ENCODE measurements around the gene SDR42E1. TPM values are rescaled to one million over a fixed set of nuclear protein-coding genes. Genes with fewer than 3 reads are reported as not detected.

The SDR42E1 gene
- polyA plus RNA-seq, 1 donor (not counting 4 experiments of a cell fraction or from before 2014, with no cell fraction given) = 20.3 TPM

GRCh38 chr16:82042144-82042543 is 30.9 kb upstream of the SDR42E1 start:
- H3K36me3 ChIP-seq (ENCODE audit: control insufficient read depth in 2 of 2, extremely low read depth in 1 of 2, insufficient read depth in 2 of 2, low read length in 2 of 2) = no peaks in the 10 kb centered on the region
- no peaks in the 10 kb centered on the region for H4K20me1 ChIP-seq (ENCODE audit: control insufficient read depth, extremely low read depth, insufficient read depth, low read length)
- no peak overlapping the region for H3K9ac ChIP-seq (ENCODE audit: control insufficient read depth, extremely low read depth, insufficient read depth, low read length)
- peaks cover 9% of the 10 kb centered on the region for H3K4me1 ChIP-seq (ENCODE audit: control insufficient read depth, extremely low read depth, insufficient read depth, low read length)
- no peak overlapping the region for H3K27ac ChIP-seq (ENCODE audit: control insufficient read depth, insufficient read depth, low read length)
- no peak for TF ChIP-seq CTCF (optimal IDR thresholded peaks at IDR 0.05 in 1 of 3, IDR thresholded peaks at IDR 0.05 in 1 of 3, conservative IDR thresholded peaks at IDR 0.05 in 1 of 3; ENCODE audit: extremely low read depth in 1 of 3, insufficient read depth in 2 of 3, low read length in 3 of 3)
- TF ChIP-seq EZH2 (IDR thresholded peaks at IDR 0.05; ENCODE audit: low read length) = no peak
- no peak overlapping the region for H2AFZ ChIP-seq (ENCODE audit: control insufficient read depth, low read length)
- DNase-seq (ENCODE audit: low read depth, low spot score) (no peak), FAIRE-seq (no peak)
- H3K9me3 ChIP-seq (ENCODE audit: control insufficient read depth, low read depth, low read length) = no peaks in the 10 kb centered on the region
- H3K9me1 ChIP-seq (ENCODE audit: control insufficient read depth, extremely low read depth, insufficient read depth, low read length) = no peaks in the 10 kb centered on the region
- no peak overlapping the region for H3K4me3 ChIP-seq (ENCODE audit: control insufficient read depth in 2 of 3, extremely low read depth in 1 of 3, insufficient read depth in 2 of 3, low read depth in 1 of 3, low read length in 3 of 3)
- dilution Hi-C loops (cut with MboI; ENCODE audit: extremely low pct_ligation_motif_present, low sequenced_read_pairs) = no loop called here
- H3K27me3 ChIP-seq (ENCODE audit: control insufficient read depth, extremely low read depth, insufficient read depth, low read length) = no peaks in the 10 kb centered on the region
- H3K4me2 ChIP-seq (ENCODE audit: control insufficient read depth, extremely low read depth, insufficient read depth, low read depth, low read length) = no peak overlapping the region
- no peaks in the 10 kb centered on the region for H3K79me2 ChIP-seq (ENCODE audit: control insufficient read depth, insufficient read depth, low read length)

- DNase-seq (ENCODE audit: low read depth, low spot score) (no peak), FAIRE-seq (no peak)
- Histone ChIP-seq H3K4me3 (ENCODE audit: control insufficient read depth in 2 of 3, extremely low read depth in 1 of 3, insufficient read depth in 2 of 3, low read depth in 1 of 3, low read length in 3 of 3) (no peak overlapping the region), H3K4me2 (ENCODE audit: control insufficient read depth, extremely low read depth, insufficient read depth, low read depth, low read length) (no peak overlapping the region), H3K36me3 (ENCODE audit: control insufficient read depth in 2 of 2, extremely low read depth in 1 of 2, insufficient read depth in 2 of 2, low read length in 2 of 2) (no peaks in the 10 kb centered on the region), H3K9me3 (ENCODE audit: control insufficient read depth, low read depth, low read length) (no peaks in the 10 kb centered on the region), H3K9ac (ENCODE audit: control insufficient read depth, extremely low read depth, insufficient read depth, low read length) (no peak overlapping the region), H3K4me1 (ENCODE audit: control insufficient read depth, extremely low read depth, insufficient read depth, low read length) (peaks cover 9% of the 10 kb centered on the region), H4K20me1 (ENCODE audit: control insufficient read depth, extremely low read depth, insufficient read depth, low read length) (no peaks in the 10 kb centered on the region), H3K79me2 (ENCODE audit: control insufficient read depth, insufficient read depth, low read length) (no peaks in the 10 kb centered on the region), H2AFZ (ENCODE audit: control insufficient read depth, low read length) (no peak overlapping the region), H3K9me1 (ENCODE audit: control insufficient read depth, extremely low read depth, insufficient read depth, low read length) (no peaks in the 10 kb centered on the region), H3K27me3 (ENCODE audit: control insufficient read depth, extremely low read depth, insufficient read depth, low read length) (no peaks in the 10 kb centered on the region), H3K27ac (ENCODE audit: control insufficient read depth, insufficient read depth, low read length) (no peak overlapping the region)
- dilution Hi-C loops (cut with MboI; ENCODE audit: extremely low pct_ligation_motif_present, low sequenced_read_pairs) = no loop called here
- TF ChIP-seq CTCF (optimal IDR thresholded peaks at IDR 0.05 in 1 of 3, IDR thresholded peaks at IDR 0.05 in 1 of 3, conservative IDR thresholded peaks at IDR 0.05 in 1 of 3; ENCODE audit: extremely low read depth in 1 of 3, insufficient read depth in 2 of 3, low read length in 3 of 3) (no peak), EZH2 (IDR thresholded peaks at IDR 0.05; ENCODE audit: low read length) (no peak)
Measured at GRCh38 chr16:82041542-82041941, 30.3 kb upstream of the SDR42E1 start.

Data from keratinocyte (primary cell).